Smooth muscle cell (in vitro differentiated cells): Measurements from ENCODE around the gene ZSCAN10. TPM values are rescaled to one million over a fixed set of nuclear protein-coding genes. Genes with fewer than 3 reads are reported as not detected.

Source experiments
- DNase-seq: peaks from one replicate; lab custom pipeline; 2025; ENCODE audit not compliant: unreplicated experiment; lab: John Stamatoyannopoulos, UW
- H2AFZ ChIP-seq: fragments of 200-600 bp; sonication (generic); 2 replicates; pipeline ENCODE4 v1.6.0; 2016; ENCODE audit warnings: antibody characterized with exemption, low read depth, mild to moderate bottlenecking
- H3F3A ChIP-seq: fragments of 200-600 bp; sonication (generic); 2 replicates; pipeline ENCODE4 v1.6.0; 2017; ENCODE audit warnings: antibody characterized with exemption, low read depth
- H3K27ac ChIP-seq: fragments of 200-600 bp; sonication (generic); 2 replicates; pipeline ENCODE4 v1.5.1; 2016; ENCODE audit warnings: low read depth, mild to moderate bottlenecking
- H3K27me3 ChIP-seq: fragments of 200-600 bp; sonication (generic); 2 replicates; pipeline ENCODE4 v1.6.1; 2016; ENCODE audit warnings: low read depth, mild to moderate bottlenecking
- H3K36me3 ChIP-seq: fragments of 200-600 bp; sonication (generic); 2 replicates; pipeline ENCODE4 v1.5.1; 2016; ENCODE audit warnings: low read depth
- H3K4me1 ChIP-seq: fragments of 200-600 bp; sonication (generic); 2 replicates; pipeline ENCODE4 v1.5.1; 2016; ENCODE audit warnings: low read depth
- H3K4me2 ChIP-seq: fragments of 200-600 bp; sonication (generic); 2 replicates; pipeline ENCODE4 v1.6.0; 2016; ENCODE audit warnings: mild to moderate bottlenecking
- H3K4me3 ChIP-seq: fragments of 200-600 bp; sonication (generic); 2 replicates; pipeline ENCODE4 v1.5.1; 2016; ENCODE audit warnings: mild to moderate bottlenecking
- H3K79me2 ChIP-seq: fragments of 200-600 bp; sonication (generic); 2 replicates; pipeline ENCODE4 v1.6.0; 2016; ENCODE audit warnings: low read depth, mild to moderate bottlenecking
- H3K9ac ChIP-seq: fragments of 200-600 bp; sonication (generic); 2 replicates; pipeline ENCODE4 v1.6.0; 2016; ENCODE audit warnings: low read depth
- H3K9me3 ChIP-seq: fragments of 200-600 bp; sonication (generic); replicated peaks from 2 replicates; pipeline ENCODE4 v1.5.1; 2016; ENCODE audit warnings: low read depth
- H4K20me1 ChIP-seq: fragments of 200-600 bp; sonication (generic); 2 replicates; pipeline ENCODE4 v1.6.0; 2016; ENCODE audit warnings: low read depth
- WGBS: methylation state at CpG from one replicate; pipeline ENCODE4 v1.1.7; 2016; ENCODE audit warnings: low lambda C conversion rate; 5-methylcytosine and 5-hydroxymethylcytosine counted together
- polyA plus RNA-seq: library from polyadenylated mRNA; unstranded; fragments of >200 nt; fragmentation: Nextera tagmentation; extraction: Ambion mirVana; gene quantifications from 2 replicates; pipeline ENCODE4 v1.2.1, GENCODE V29; 2016
- total RNA-seq: library from RNA; depleted of rRNA; stranded (reverse); fragments of >200 nt; gene quantifications from 2 replicates; pipeline ENCODE4 v1.2.3, GENCODE V29; 2014
- TF ChIP-seq, protein P1 (sequence below): fragments of 200-600 bp; sonication (generic); IDR thresholded peaks from 2 replicates; pipeline ENCODE4 v1.5.1; 2017; ENCODE audit warnings: borderline replicate concordance, mild to moderate bottlenecking, antibody characterized with exemption; ENCODE audit not compliant: insufficient read depth, poor library complexity, severe bottlenecking

ZSCAN10 gene
- total and polyA plus RNA-seq, 2 experiments from 2014 or later = not detected

DNA sequence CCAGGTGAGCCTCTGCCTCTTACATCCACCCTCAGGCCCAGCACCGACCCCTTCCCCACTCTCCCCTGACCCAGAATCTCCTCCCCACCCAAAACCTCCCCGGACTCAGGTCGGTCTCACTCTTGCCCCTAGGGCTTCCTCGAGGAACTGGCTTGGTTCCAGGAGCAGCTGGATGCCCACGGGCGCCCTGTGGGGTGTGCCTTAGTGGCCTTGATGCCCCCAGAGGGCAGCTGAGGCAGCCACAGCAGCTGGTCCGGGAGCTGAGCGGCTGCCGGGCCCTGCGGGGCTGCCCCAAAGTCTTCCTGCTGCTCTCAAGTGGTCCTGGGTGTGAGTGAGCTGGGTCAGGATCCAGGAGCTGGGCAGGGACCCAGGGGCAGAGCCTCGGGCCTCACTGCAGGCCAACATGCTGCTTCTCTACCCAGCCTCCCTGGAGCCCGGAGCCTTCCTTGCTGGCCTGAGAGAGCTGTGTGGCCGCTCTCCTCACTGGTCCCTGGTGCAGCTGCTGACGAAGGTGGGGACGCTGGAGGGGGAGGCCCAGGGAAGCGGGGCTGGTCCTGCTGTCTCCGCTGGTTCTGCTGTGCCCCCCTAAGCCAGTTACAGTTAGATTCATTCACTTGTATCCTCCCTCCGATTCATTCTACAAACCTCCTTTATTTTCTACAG is 45.4 kb upstream of the ZSCAN10 start:
- Histone ChIP-seq H3K27me3 (no peaks in the 10 kb centered on the region), H3K36me3 (no peaks in the 10 kb centered on the region), H4K20me1 (no peaks in the 10 kb centered on the region), H3K4me2 (no peak overlapping the region), H3K79me2 (no peaks in the 10 kb centered on the region), H3K4me3 (no peak overlapping the region), H3K9ac (no peak overlapping the region), H2AFZ (no peak overlapping the region), H3K27ac (no peak overlapping the region), H3F3A (no peaks in the 10 kb centered on the region), H3K9me3 (no peaks in the 10 kb centered on the region), H3K4me1 (no peaks in the 10 kb centered on the region)
- 88% methylated on average over 16 of the region's 18 CpGs for WGBS
- no peak for DNase-seq
- TF ChIP-seq, protein P1, sequence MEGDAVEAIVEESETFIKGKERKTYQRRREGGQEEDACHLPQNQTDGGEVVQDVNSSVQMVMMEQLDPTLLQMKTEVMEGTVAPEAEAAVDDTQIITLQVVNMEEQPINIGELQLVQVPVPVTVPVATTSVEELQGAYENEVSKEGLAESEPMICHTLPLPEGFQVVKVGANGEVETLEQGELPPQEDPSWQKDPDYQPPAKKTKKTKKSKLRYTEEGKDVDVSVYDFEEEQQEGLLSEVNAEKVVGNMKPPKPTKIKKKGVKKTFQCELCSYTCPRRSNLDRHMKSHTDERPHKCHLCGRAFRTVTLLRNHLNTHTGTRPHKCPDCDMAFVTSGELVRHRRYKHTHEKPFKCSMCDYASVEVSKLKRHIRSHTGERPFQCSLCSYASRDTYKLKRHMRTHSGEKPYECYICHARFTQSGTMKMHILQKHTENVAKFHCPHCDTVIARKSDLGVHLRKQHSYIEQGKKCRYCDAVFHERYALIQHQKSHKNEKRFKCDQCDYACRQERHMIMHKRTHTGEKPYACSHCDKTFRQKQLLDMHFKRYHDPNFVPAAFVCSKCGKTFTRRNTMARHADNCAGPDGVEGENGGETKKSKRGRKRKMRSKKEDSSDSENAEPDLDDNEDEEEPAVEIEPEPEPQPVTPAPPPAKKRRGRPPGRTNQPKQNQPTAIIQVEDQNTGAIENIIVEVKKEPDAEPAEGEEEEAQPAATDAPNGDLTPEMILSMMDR = no peak

DNA sequence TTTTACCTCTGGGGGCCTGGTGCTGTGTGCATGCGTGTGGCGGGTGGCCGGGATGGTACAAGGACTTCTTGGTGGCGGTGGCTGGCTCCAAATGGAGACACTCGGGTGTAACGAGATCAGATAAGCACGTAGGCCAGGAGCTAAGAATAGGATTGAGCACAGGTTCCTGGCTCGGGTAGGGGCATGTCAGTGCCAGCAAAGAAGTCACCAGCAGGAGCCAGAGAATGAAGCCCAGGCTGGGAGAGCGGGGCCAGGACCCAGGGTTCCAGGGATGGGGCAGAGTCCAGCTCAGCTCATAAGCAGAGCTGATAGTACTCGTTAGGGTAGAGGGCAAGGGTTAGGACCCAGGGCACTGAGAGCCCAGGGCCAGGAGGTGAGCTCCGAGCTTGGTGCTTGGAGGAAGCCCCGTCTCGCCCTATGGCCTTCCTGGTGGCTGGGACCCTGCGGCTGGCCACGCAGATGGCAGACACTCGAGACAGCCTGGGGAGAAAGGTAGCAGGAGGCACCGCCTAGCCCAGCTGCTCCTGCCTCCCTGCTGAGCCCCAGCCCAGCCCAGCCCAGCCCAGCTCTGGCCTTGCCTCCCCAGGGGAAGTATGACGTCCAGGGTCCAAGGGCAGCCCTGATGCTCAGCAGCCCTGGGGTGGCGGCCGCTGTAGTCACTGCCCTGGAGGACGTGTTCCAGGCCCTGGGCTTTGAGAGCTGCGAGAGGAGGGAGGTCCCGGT is 44.7 kb upstream of the ZSCAN10 start:
- no peaks in the 10 kb centered on the region for H4K20me1 ChIP-seq
- WGBS = 94% methylated on average over 18 of the region's 23 CpGs
- H3K27ac ChIP-seq = no peak overlapping the region
- H3K27me3 ChIP-seq = no peaks in the 10 kb centered on the region
- H3K4me1 ChIP-seq = no peaks in the 10 kb centered on the region
- no peak for DNase-seq
- H3K4me3 ChIP-seq = no peak overlapping the region
- H3K36me3 ChIP-seq = no peaks in the 10 kb centered on the region
- TF ChIP-seq, protein P1 = no peak
- H3K79me2 ChIP-seq = no peaks in the 10 kb centered on the region
- H3K4me2 ChIP-seq = no peak overlapping the region
- no peaks in the 10 kb centered on the region for H3K9me3 ChIP-seq
- H3K9ac ChIP-seq = no peak overlapping the region
- no peak overlapping the region for H2AFZ ChIP-seq
- H3F3A ChIP-seq = no peaks in the 10 kb centered on the region

DNA sequence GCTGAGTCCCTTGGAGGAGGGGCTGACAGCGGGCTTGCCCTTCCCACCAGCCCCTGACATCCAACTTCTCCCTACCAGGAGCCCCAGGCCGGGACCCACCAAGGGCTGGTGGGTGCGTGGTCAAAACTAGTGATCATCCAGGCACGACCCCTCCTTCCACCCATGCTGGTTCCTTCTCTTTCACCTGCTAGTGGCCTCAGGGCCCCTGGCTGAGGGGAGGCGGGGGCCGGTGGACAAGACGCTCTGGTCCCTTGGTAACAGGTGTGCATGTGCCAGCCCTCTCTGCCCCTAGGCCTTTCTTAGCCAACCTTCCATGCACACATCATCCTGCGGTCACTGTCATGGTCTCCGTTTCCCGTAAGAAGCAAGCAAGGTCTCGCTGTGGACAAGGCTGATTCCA is 44.1 kb upstream of the ZSCAN10 start:
- H3K36me3 ChIP-seq = no peaks in the 10 kb centered on the region
- no peaks in the 10 kb centered on the region for H3K79me2 ChIP-seq
- TF ChIP-seq, protein P1 = no peak
- no peak overlapping the region for H3K27ac ChIP-seq
- no peaks in the 10 kb centered on the region for H3F3A ChIP-seq
- H3K27me3 ChIP-seq = no peaks in the 10 kb centered on the region
- H3K4me2 ChIP-seq = no peak overlapping the region
- H3K4me3 ChIP-seq = no peak overlapping the region
- H3K4me1 ChIP-seq = no peaks in the 10 kb centered on the region
- H4K20me1 ChIP-seq = no peaks in the 10 kb centered on the region
- no peaks in the 10 kb centered on the region for H3K9me3 ChIP-seq
- no peak overlapping the region for H3K9ac ChIP-seq
- no peak overlapping the region for H2AFZ ChIP-seq
- DNase-seq = no peak
- 97% methylated on average over 11 of the region's 11 CpGs for WGBS

DNA sequence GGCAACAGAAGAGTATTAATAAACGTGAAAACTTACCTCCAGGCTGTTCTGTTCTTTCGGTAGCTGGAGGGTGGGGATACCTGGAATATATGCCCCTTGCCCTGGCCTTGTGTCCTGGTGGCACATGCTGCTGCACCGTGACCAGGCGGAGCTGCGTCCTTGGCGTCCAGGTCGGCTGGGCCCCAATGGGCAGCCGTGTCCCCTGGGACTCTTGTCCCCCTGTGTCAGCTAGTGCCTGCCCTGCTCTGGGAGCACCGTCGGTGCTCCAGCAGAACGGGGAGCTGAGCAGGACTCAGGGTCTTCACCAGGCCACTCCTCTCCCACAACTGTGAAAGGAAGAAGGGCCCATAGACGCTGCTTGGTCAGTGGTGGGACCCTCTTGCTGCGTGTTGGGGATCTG is 43.7 kb upstream of the ZSCAN10 start:
- no peaks in the 10 kb centered on the region for H3F3A ChIP-seq
- TF ChIP-seq, protein P1 = no peak
- no peaks in the 10 kb centered on the region for H3K4me1 ChIP-seq
- 90% methylated on average over 13 of the region's 13 CpGs for WGBS
- H4K20me1 ChIP-seq = no peaks in the 10 kb centered on the region
- H3K27ac ChIP-seq = no peak overlapping the region
- H3K4me3 ChIP-seq = no peak overlapping the region
- H3K9me3 ChIP-seq = no peaks in the 10 kb centered on the region
- H3K27me3 ChIP-seq = no peaks in the 10 kb centered on the region
- no peak overlapping the region for H3K4me2 ChIP-seq
- H3K9ac ChIP-seq = no peak overlapping the region
- no peak for DNase-seq
- H2AFZ ChIP-seq = no peak overlapping the region
- no peaks in the 10 kb centered on the region for H3K79me2 ChIP-seq
- H3K36me3 ChIP-seq = no peaks in the 10 kb centered on the region
